Activated CD8-positive, alpha-beta memory T cell treated with anti-CD3 and anti-CD28 coated beads for 24 hours (primary cell): ENCODE data around the gene PCDHB11.
"Not testable (repeated sequence)": the region's sequence is repeated elsewhere in the genome, so short reads cannot be mapped to it uniquely, and the experiment has no call there.

Source experiments
- DNase-seq: peaks from one replicate; pipeline ENCODE4 v3.0.0-alpha.2; 2020

PCDHB11 gene

GRCh38 chr5:141246971-141247370, 47.5 kb downstream of the PCDHB11 start:
- DNase-seq = not testable (repeated sequence)

GRCh38 chr5:141247434-141247833, 48.0 kb downstream of the PCDHB11 start:
- DNase-seq = not testable (repeated sequence)

- DNase-seq = no peak
These were observed 51.1 kb downstream of the PCDHB11 start for GRCh38 chr5:141250576-141250975.
